Parathyroid adenoma (tissue), 2 donors: Measurements from ENCODE around the gene SPATA46.

Experiments used
- H2AFZ ChIP-seq: fragments of 300-600 bp; sonication (generic); one replicate; pipeline ENCODE4 v1.7.0; 2017; ENCODE audit warnings: antibody characterized with exemption, mild to moderate bottlenecking
- H3K27ac ChIP-seq: fragments of 300-600 bp; sonication (generic); one replicate; pipeline ENCODE4 v1.7.0; 2017
- H3K27me3 ChIP-seq: fragments of 300-600 bp; sonication (generic); one replicate; pipeline ENCODE4 v1.7.0; 2017; ENCODE audit warnings: low read length; ENCODE audit not compliant: control insufficient read depth, insufficient read depth
- H3K36me3 ChIP-seq: fragments of 300-600 bp; sonication (generic); one replicate; pipeline ENCODE4 v1.7.0; 2017; ENCODE audit warnings: low read length; ENCODE audit not compliant: control insufficient read depth, insufficient read depth
- H3K4me1 ChIP-seq: fragments of 300-600 bp; sonication (generic); one replicate; pipeline ENCODE4 v1.7.0; 2017; ENCODE audit warnings: control low read depth
- H3K4me2 ChIP-seq: fragments of 300-600 bp; sonication (generic); one replicate; pipeline ENCODE4 v1.7.0; 2017; ENCODE audit warnings: low read length
- H3K4me3 ChIP-seq: fragments of 300-600 bp; sonication (generic); one replicate; pipeline ENCODE4 v1.7.0; 2017; ENCODE audit warnings: low read depth, low read length
- H3K79me2 ChIP-seq: fragments of 300-600 bp; sonication (generic); one replicate; pipeline ENCODE4 v1.7.0; 2017; ENCODE audit warnings: control low read depth
- H3K9ac ChIP-seq: fragments of 300-600 bp; sonication (generic); one replicate; pipeline ENCODE4 v1.7.0; 2017; ENCODE audit warnings: mild to moderate bottlenecking
- H3K9me3 ChIP-seq: fragments of 300-600 bp; sonication (generic); one replicate; pipeline ENCODE4 v1.7.0; 2017; ENCODE audit warnings: low read length; ENCODE audit not compliant: control insufficient read depth
- TF ChIP-seq, protein P1 (sequence below): fragments of 300-600 bp; sonication (generic); IDR thresholded peaks from one replicate; pipeline ENCODE4 v1.7.0; 2017; ENCODE audit warnings: antibody characterized with exemption, mild to moderate bottlenecking
- donor health status: primary hyperparathyroidism.

Gene SPATA46

DNA sequence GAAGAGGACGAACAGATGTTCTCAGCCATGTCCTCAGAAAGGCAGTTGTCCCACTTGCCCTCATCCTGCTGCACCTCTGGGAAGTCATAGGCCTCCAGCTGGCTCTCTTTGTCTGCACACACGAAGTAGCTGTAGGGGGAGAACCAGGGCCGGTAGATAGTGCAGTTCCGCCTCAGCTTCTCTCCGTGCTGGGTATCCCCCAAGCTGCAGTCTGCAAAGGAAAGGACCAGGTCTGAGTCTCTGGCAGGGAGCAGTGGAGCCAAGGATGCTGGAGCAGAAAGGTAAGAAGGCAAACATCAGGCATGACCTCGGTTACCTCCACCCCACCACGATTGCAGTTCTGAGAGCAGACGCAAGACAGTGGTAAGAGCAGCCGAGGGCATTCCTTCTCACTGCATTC, 2.2 kb downstream of the SPATA46 start:
- Histone ChIP-seq H3K4me3 (no peak overlapping the region), H3K9ac (no peak overlapping the region), H3K27ac (no peak overlapping the region), H3K79me2 (no peaks in the 10 kb centered on the region), H3K9me3 (no peaks in the 10 kb centered on the region), H3K4me2 (no peak overlapping the region), H3K36me3 (no peaks in the 10 kb centered on the region), H3K27me3 (no peaks in the 10 kb centered on the region), H2AFZ (no peak overlapping the region), H3K4me1 (no peaks in the 10 kb centered on the region)
- TF ChIP-seq, protein P1, sequence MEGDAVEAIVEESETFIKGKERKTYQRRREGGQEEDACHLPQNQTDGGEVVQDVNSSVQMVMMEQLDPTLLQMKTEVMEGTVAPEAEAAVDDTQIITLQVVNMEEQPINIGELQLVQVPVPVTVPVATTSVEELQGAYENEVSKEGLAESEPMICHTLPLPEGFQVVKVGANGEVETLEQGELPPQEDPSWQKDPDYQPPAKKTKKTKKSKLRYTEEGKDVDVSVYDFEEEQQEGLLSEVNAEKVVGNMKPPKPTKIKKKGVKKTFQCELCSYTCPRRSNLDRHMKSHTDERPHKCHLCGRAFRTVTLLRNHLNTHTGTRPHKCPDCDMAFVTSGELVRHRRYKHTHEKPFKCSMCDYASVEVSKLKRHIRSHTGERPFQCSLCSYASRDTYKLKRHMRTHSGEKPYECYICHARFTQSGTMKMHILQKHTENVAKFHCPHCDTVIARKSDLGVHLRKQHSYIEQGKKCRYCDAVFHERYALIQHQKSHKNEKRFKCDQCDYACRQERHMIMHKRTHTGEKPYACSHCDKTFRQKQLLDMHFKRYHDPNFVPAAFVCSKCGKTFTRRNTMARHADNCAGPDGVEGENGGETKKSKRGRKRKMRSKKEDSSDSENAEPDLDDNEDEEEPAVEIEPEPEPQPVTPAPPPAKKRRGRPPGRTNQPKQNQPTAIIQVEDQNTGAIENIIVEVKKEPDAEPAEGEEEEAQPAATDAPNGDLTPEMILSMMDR: no peak

DNA sequence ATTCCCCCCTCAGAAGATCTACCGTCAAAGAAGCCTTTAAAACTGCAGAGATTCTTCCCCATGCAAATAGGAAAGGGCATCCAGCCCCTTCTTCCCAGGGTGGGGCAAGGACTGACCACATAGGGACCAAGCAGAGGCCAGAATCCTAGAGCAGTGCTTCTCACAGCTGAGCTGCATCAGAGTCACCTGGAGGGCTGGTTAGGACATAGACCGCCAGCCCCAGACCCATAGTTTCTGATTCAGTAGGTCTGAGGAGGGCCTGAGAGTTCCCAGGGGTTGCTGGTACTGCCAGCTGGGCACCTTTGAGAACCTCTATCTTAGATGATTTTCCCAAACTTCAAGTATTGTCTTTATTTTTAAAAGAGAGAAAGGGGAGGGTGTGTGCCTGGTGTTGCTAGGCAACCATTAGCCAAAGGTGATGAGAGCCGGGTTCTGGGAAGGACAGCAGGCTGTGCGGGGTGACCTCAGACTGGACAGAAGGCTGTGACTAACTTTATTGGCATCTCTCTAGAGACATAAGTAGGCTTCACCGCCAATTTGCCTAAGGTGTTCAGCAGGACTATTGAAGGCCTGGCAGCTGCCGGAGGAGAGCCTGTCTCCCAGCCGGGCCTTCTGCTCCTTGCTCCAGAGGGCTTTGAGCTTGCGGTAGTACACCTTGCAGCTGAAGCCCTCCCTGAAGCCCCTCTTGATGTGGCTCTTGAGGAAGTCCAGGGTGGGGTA, 3.0 kb downstream of the SPATA46 start:
- Histone ChIP-seq H2AFZ (no peak overlapping the region), H3K4me3 (no peak overlapping the region), H3K36me3 (no peaks in the 10 kb centered on the region), H3K9me3 (no peaks in the 10 kb centered on the region), H3K4me1 (no peaks in the 10 kb centered on the region), H3K27me3 (no peaks in the 10 kb centered on the region), H3K9ac (no peak overlapping the region), H3K4me2 (no peak overlapping the region), H3K27ac (no peak overlapping the region), H3K79me2 (no peaks in the 10 kb centered on the region)
- TF ChIP-seq, protein P1: no peak

DNA sequence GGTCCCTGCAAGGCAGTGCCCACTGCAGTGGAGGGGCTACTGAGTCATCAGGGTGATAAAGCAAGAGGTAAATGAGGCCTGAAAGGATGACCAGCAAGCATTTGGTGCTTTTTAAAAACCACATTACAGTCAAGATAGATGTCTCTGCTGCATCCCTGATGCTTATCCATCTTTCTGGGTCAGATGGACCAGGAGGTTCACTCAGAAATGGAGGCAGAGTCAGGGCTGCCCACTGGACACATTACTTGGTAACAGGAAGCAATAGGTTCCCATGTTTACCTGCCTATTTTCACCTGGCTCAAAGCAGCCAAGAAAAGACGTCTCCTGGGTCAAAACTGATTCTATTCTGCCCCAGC, 3.6 kb downstream of the SPATA46 start:
- H3K27me3 ChIP-seq: no peaks in the 10 kb centered on the region
- no peak overlapping the region for H3K9ac ChIP-seq
- H3K27ac ChIP-seq: no peak overlapping the region
- no peaks in the 10 kb centered on the region for H3K79me2 ChIP-seq
- TF ChIP-seq, protein P1: no peak
- no peaks in the 10 kb centered on the region for H3K9me3 ChIP-seq
- H3K4me3 ChIP-seq: no peak overlapping the region
- H3K36me3 ChIP-seq: no peaks in the 10 kb centered on the region
- H2AFZ ChIP-seq: no peak overlapping the region
- H3K4me2 ChIP-seq: no peak overlapping the region
- H3K4me1 ChIP-seq: no peaks in the 10 kb centered on the region

DNA sequence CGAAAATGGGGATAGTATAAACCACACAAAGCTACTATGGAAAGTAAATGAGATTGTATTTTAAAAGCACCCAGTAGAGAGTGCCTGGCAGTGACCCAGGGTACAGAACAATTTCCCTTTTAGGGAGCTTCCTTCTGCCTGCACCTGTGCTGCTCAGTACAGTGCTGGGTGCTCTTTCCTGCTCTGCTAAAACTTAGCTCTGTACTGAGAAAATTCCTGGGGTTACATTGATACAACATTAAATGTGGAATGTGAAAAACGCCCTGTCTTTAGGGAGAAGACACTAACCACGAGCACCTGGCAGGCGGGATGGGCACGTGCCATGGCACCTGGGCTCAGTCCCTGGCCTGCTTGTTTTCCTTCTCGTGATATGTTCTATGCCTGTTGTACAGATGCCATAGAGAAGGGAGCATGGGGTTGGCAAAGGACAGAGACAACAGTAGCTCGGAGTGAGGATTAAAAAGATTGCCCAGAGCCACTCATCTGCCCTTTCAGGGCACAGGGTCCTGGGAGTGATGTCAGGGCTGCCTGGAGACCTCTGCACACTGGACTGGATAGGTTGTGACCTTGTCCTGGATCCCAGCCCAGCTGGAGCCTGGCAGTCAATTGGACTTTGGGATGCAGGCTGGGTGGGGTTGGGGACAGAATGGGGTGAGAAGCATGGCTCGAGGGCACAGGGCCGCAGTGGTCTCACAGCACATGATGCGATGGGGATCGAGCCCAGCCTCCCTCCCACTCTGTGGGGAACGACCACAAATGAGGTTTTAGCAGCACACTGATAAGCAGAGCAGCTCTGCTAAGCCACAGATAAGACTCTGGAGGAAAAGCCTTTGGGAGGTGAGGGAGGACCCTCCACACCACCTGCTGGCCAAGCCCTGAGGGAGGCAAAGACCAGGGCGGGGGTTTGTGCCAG, 4.2 kb downstream of the SPATA46 start:
- TF ChIP-seq, protein P1: no peak
- H3K27ac ChIP-seq: no peak overlapping the region
- no peak overlapping the region for H3K9ac ChIP-seq
- H2AFZ ChIP-seq: no peak overlapping the region
- H3K4me1 ChIP-seq: no peaks in the 10 kb centered on the region
- no peaks in the 10 kb centered on the region for H3K27me3 ChIP-seq
- no peak overlapping the region for H3K4me2 ChIP-seq
- no peaks in the 10 kb centered on the region for H3K36me3 ChIP-seq
- no peaks in the 10 kb centered on the region for H3K79me2 ChIP-seq
- H3K9me3 ChIP-seq: no peaks in the 10 kb centered on the region
- H3K4me3 ChIP-seq: no peak overlapping the region
